Keratinocyte (primary cell): ENCODE results near the gene MAGI1. TPM values are rescaled to one million over a fixed set of nuclear protein-coding genes. Genes with fewer than 3 reads are reported as not detected.

Experiments used
- DNase-seq: peaks from one replicate; pipeline ENCODE4 v3.0.0-alpha.2; 2011; ENCODE audit warnings: low read depth, missing footprints, low spot score
- FAIRE-seq: peaks from 2 replicates; lab custom pipeline; 2011; peaks lifted over from hg19 to GRCh38; lab: Jason Lieb, UNC
- H2AFZ ChIP-seq: 2 replicates; pipeline ENCODE4 v1.6.0; 2012; ENCODE audit warnings: low read length, control low read depth, inconsistent platforms; ENCODE audit not compliant: control insufficient read depth
- H3K27ac ChIP-seq: 2 replicates; pipeline ENCODE4 v1.5.1; 2011; ENCODE audit warnings: low read length; ENCODE audit not compliant: control insufficient read depth, insufficient read depth
- H3K27me3 ChIP-seq: 3 replicates; pipeline ENCODE4 v1.6.0; 2011; ENCODE audit warnings: low read length; ENCODE audit not compliant: control insufficient read depth, insufficient read depth; ENCODE audit errors: extremely low read depth
- H3K36me3 ChIP-seq, 2 experiments: 2 replicates in 1 of 2; 3 replicates in 1 of 2; pipeline ENCODE4 v1.5.1; 2011; ENCODE audit warnings: low read length in 2 of 2, mild to moderate bottlenecking in 1 of 2; ENCODE audit not compliant: control insufficient read depth in 2 of 2, insufficient read depth in 2 of 2; ENCODE audit errors: extremely low read depth in 1 of 2
- H3K4me1 ChIP-seq: 3 replicates; pipeline ENCODE4 v1.5.1; 2011; ENCODE audit warnings: low read length; ENCODE audit not compliant: control insufficient read depth, insufficient read depth; ENCODE audit errors: extremely low read depth
- H3K4me2 ChIP-seq: 3 replicates; pipeline ENCODE4 v1.6.0; 2011; ENCODE audit warnings: low read depth, low read length; ENCODE audit not compliant: control insufficient read depth, insufficient read depth; ENCODE audit errors: extremely low read depth
- H3K4me3 ChIP-seq, 3 experiments: fragments of 200-600 bp in 1 of 3; sonication (generic) in 1 of 3; 2 replicates in 2 of 3; 3 replicates in 1 of 3; pipeline ENCODE4 v1.5.1; 2011 to 2016; ENCODE audit warnings: low read length in 3 of 3, mild to moderate bottlenecking in 3 of 3, control low read depth in 2 of 3, inconsistent platforms in 1 of 3, low read depth in 1 of 3, mixed read lengths in 1 of 3, mixed run types in 1 of 3, moderate library complexity in 1 of 3; ENCODE audit not compliant: control insufficient read depth in 2 of 3, insufficient read depth in 2 of 3; ENCODE audit errors: extremely low read depth in 1 of 3
- H3K79me2 ChIP-seq: 2 replicates; pipeline ENCODE4 v1.6.0; 2012; ENCODE audit warnings: low read length; ENCODE audit not compliant: control insufficient read depth, insufficient read depth
- H3K9ac ChIP-seq: 3 replicates; pipeline ENCODE4 v1.6.0; 2011; ENCODE audit warnings: low read length; ENCODE audit not compliant: control insufficient read depth, insufficient read depth; ENCODE audit errors: extremely low read depth
- H3K9me1 ChIP-seq: 3 replicates; pipeline ENCODE4 v1.6.0; 2011; ENCODE audit warnings: low read length; ENCODE audit not compliant: control insufficient read depth, insufficient read depth; ENCODE audit errors: extremely low read depth
- H3K9me3 ChIP-seq: 2 replicates; pipeline ENCODE4 v1.5.1; 2012; ENCODE audit warnings: low read depth, low read length; ENCODE audit not compliant: control insufficient read depth
- H4K20me1 ChIP-seq: 3 replicates; pipeline ENCODE4 v1.6.0; 2011; ENCODE audit warnings: low read length; ENCODE audit not compliant: control insufficient read depth, insufficient read depth; ENCODE audit errors: extremely low read depth
- EZH2 ChIP-seq: IDR thresholded peaks from one replicate; pipeline ENCODE4 v1.6.1; 2012; ENCODE audit warnings: inconsistent platforms, mild to moderate bottlenecking, low read length, moderate library complexity
- dilution Hi-C: fragments of 300-500 bp; cut with MboI; formaldehyde crosslinking; loops from one replicate; pipeline ENCODE4 v1.7.0; 2020; ENCODE audit warnings: low sequenced_read_pairs; ENCODE audit not compliant: extremely low pct_ligation_motif_present
- polyA plus RNA-seq, 5 experiments: library from polyadenylated mRNA; depleted of rRNA in 3 of 5; stranded (reverse) in 3 of 5; stranded (forward) in 1 of 5; unstranded in 1 of 5; fragments of >200 nt; gene quantifications; 1 replicate in 1 of 5; 2 replicates in 3 of 5; 3 replicates in 1 of 5; pipeline versions ENCODE4 v1.2.1 to v1.2.3, GENCODE V29; 2011 to 2012; ENCODE audit warnings: missing spikeins in 2 of 5, low read depth in 1 of 5, low replicate concordance in 1 of 5
- TF ChIP-seq, protein P1 (sequence below), 3 experiments: IDR thresholded peaks in 1 of 3; conservative IDR thresholded peaks in 1 of 3; optimal IDR thresholded peaks in 1 of 3; 2 replicates in 2 of 3; 3 replicates in 1 of 3; pipeline versions ENCODE3 to v1.5.1; 2011; ENCODE audit warnings: low read length in 3 of 3, mild to moderate bottlenecking in 3 of 3, moderate library complexity in 2 of 3, control low read depth in 1 of 3, inconsistent platforms in 1 of 3; ENCODE audit not compliant: insufficient read depth in 2 of 3; ENCODE audit errors: extremely low read depth in 1 of 3

MAGI1 gene
- polyA plus RNA-seq, 1 donor (not counting 4 experiments of a cell fraction or from before 2014, with no cell fraction given) = 10.9 TPM

DNA sequence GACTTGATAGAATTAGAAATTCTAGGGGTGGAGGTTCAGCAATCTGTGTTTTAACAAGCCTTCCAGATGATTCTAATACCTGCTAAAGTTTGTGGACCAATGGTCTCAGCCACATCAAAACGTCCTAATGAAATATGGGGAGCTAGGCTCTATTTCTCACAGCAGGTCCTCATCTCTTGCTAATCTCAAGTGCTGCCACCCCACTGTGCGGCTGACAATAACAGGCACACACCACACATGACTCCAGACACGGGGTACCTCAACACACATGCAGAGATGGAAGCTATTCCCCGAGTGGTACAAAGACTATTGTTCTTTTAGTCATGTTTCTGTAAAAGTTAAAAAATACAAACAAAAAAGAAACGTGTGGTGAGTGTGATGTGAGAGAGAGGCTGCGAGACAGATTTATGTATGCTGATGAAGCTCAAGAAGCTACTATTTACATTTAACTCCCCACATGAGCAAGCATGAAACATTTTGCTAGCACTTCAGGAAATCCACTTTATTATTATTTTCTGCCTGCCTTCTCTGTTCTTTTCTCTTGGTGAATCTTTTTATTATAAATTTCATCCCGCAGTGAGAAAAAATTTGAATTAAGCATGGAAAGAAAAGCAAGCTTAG is 405.6 kb downstream of the MAGI1 start:
- H3K4me2 ChIP-seq = no peak overlapping the region
- no peaks in the 10 kb centered on the region for H4K20me1 ChIP-seq
- no peak overlapping the region for H3K9ac ChIP-seq
- no peaks in the 10 kb centered on the region for H3K4me1 ChIP-seq
- no peaks in the 10 kb centered on the region for H3K36me3 ChIP-seq
- dilution Hi-C loops = no loop called here
- H3K27ac ChIP-seq = no peak overlapping the region
- no peak for FAIRE-seq
- no peaks in the 10 kb centered on the region for H3K9me1 ChIP-seq
- no peak overlapping the region for H3K4me3 ChIP-seq
- DNase-seq = no peak
- no peaks in the 10 kb centered on the region for H3K27me3 ChIP-seq
- TF ChIP-seq EZH2 = no peak
- TF ChIP-seq, protein P1, sequence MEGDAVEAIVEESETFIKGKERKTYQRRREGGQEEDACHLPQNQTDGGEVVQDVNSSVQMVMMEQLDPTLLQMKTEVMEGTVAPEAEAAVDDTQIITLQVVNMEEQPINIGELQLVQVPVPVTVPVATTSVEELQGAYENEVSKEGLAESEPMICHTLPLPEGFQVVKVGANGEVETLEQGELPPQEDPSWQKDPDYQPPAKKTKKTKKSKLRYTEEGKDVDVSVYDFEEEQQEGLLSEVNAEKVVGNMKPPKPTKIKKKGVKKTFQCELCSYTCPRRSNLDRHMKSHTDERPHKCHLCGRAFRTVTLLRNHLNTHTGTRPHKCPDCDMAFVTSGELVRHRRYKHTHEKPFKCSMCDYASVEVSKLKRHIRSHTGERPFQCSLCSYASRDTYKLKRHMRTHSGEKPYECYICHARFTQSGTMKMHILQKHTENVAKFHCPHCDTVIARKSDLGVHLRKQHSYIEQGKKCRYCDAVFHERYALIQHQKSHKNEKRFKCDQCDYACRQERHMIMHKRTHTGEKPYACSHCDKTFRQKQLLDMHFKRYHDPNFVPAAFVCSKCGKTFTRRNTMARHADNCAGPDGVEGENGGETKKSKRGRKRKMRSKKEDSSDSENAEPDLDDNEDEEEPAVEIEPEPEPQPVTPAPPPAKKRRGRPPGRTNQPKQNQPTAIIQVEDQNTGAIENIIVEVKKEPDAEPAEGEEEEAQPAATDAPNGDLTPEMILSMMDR (optimal IDR thresholded peaks at IDR 0.05 in 1 of 3, IDR thresholded peaks at IDR 0.05 in 1 of 3, conservative IDR thresholded peaks at IDR 0.05 in 1 of 3; ENCODE audit: extremely low read depth in 1 of 3, insufficient read depth in 2 of 3, low read length in 3 of 3) = no peak
- no peaks in the 10 kb centered on the region for H3K79me2 ChIP-seq
- no peak overlapping the region for H2AFZ ChIP-seq
- H3K9me3 ChIP-seq = no peaks in the 10 kb centered on the region

DNA sequence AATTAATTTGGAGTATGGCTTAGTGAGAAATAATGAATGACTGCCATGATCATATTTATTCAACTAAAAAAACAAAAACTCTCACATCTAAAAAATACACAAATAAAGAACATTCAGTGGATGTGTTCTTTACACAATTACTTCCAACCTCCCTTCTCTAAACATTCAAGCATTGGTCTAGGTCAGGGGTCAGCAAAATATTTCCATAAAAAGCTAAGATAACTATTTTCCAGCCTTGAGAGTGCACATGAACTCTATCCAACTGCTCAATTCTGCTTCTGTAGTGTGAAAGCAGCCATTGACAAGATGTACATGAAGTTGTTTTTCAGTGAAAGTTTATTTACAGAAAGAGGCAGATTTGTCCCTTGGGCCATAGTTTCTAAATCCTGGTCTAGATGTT is 406.3 kb downstream of the MAGI1 start:
- H3K4me2 ChIP-seq = no peak overlapping the region
- no peaks in the 10 kb centered on the region for H3K4me1 ChIP-seq
- no peaks in the 10 kb centered on the region for H3K27me3 ChIP-seq
- dilution Hi-C loops = no loop called here
- no peak overlapping the region for H3K4me3 ChIP-seq
- no peak for DNase-seq
- no peak for FAIRE-seq
- no peaks in the 10 kb centered on the region for H4K20me1 ChIP-seq
- H2AFZ ChIP-seq = no peak overlapping the region
- no peak for TF ChIP-seq EZH2
- TF ChIP-seq, protein P1 (optimal IDR thresholded peaks at IDR 0.05 in 1 of 3, IDR thresholded peaks at IDR 0.05 in 1 of 3, conservative IDR thresholded peaks at IDR 0.05 in 1 of 3; ENCODE audit: extremely low read depth in 1 of 3, insufficient read depth in 2 of 3, low read length in 3 of 3) = no peak
- H3K9me1 ChIP-seq = no peaks in the 10 kb centered on the region
- H3K9ac ChIP-seq = no peak overlapping the region
- H3K79me2 ChIP-seq = no peaks in the 10 kb centered on the region
- H3K36me3 ChIP-seq = no peaks in the 10 kb centered on the region
- H3K27ac ChIP-seq = no peak overlapping the region
- no peaks in the 10 kb centered on the region for H3K9me3 ChIP-seq
